T-helper 2 cell treated with Interferon-gamma antibody and Interleukin-4, amounts not matched to agents 100 ng/mL and 5 ng/mL, for 36 hours (primary cell): Measurements from ENCODE around the gene SIRPG. TPM values are rescaled to one million over a fixed set of nuclear protein-coding genes. Genes with fewer than 3 reads are reported as not detected.
"Not testable (repeated sequence)": the region's sequence is repeated elsewhere in the genome, so short reads cannot be mapped to it uniquely, and the experiment has no call there.

ENCODE experiments used
- intact Hi-C: fragments of 100-400 bp; cut with micrococcal nuclease; formaldehyde crosslinking; loops from one replicate; pipeline ENCODE4 v1.15.1; 2023
- total RNA-seq: library from RNA; stranded (reverse); gene quantifications from 2 replicates; pipeline ENCODE4 v1.2.3, GENCODE V29; 2022

Gene SIRPG
- total RNA-seq = 65.4 and 68.0 TPM in 2 replicates

GRCh38 chr20:1657556-1658334, at the start of gene SIRPG:
Gene SIRPG (minus strand): TSS chr20:1657779. CDS start chr20:1657714, 65 bp downstream.
- intact Hi-C loops = loop anchor here (2.0 to 10.0 kb wide), 3 partner anchors 35 to 813 kb away; no protein-coding TSS in a partner anchor

- intact Hi-C loops = not testable (repeated sequence)
Measured at GRCh38 chr20:1706887-1707286, 49.3 kb upstream of the SIRPG start.

- intact Hi-C loops = no loop called here
Measured at GRCh38 chr20:1706079-1706478, 48.5 kb upstream of the SIRPG start.

GRCh38 chr20:1702855-1703254, 45.3 kb upstream of the SIRPG start:
- intact Hi-C loops = no loop called here

GRCh38 chr20:1702328-1702727, 44.7 kb upstream of the SIRPG start:
- intact Hi-C loops = no loop called here

- intact Hi-C loops = no loop called here
Measured at GRCh38 chr20:1700990-1701389, 43.4 kb upstream of the SIRPG start.

- intact Hi-C loops = no loop called here
Measured at GRCh38 chr20:1697592-1697991, 40.0 kb upstream of the SIRPG start.

- intact Hi-C loops = no loop called here
Measured at GRCh38 chr20:1696521-1697209, 39.1 kb upstream of the SIRPG start.

GRCh38 chr20:1694672-1695071, 37.1 kb upstream of the SIRPG start:
- intact Hi-C loops = no loop called here

- intact Hi-C loops = no loop called here
Measured at GRCh38 chr20:1693427-1693826, 35.8 kb upstream of the SIRPG start.

- intact Hi-C loops = loop anchor here (5.0 kb wide), 1 partner anchor 37 kb away; no protein-coding TSS in a partner anchor
Measured at GRCh38 chr20:1689721-1690120, 32.1 kb upstream of the SIRPG start.

- intact Hi-C loops = loop anchor here (5.0 kb wide), 1 partner anchor 37 kb away; no protein-coding TSS in a partner anchor
Measured at GRCh38 chr20:1688886-1689538, 31.4 kb upstream of the SIRPG start.

GRCh38 chr20:1687053-1687452, 29.5 kb upstream of the SIRPG start:
- intact Hi-C loops = loop anchor here (5.0 kb wide), 1 partner anchor 35 kb away; no protein-coding TSS in a partner anchor

GRCh38 chr20:1686151-1686748, 28.7 kb upstream of the SIRPG start:
- intact Hi-C loops = loop anchor here (5.0 kb wide), 1 partner anchor 34 kb away; no protein-coding TSS in a partner anchor

- intact Hi-C loops = loop anchor here (1.0 to 5.0 kb wide), 2 partner anchors 33 to 65 kb away; partner anchors contain the start of gene SIRPB1
Measured at GRCh38 chr20:1685304-1686052, 27.9 kb upstream of the SIRPG start.

- intact Hi-C loops = loop anchor here (1.0 to 5.0 kb wide), 2 partner anchors 33 to 65 kb away; partner anchors contain the start of gene SIRPB1
Measured at GRCh38 chr20:1684872-1685271, 27.3 kb upstream of the SIRPG start.

- intact Hi-C loops = no loop called here
Measured at GRCh38 chr20:1676650-1677049, 19.1 kb upstream of the SIRPG start.

- intact Hi-C loops = loop anchor here (1.0 kb wide), 1 partner anchor 19 kb away; no protein-coding TSS in a partner anchor
Measured at GRCh38 chr20:1674990-1675780, 17.6 kb upstream of the SIRPG start.

GRCh38 chr20:1674361-1674760, 16.8 kb upstream of the SIRPG start:
- intact Hi-C loops = loop anchor here (1.0 kb wide), 1 partner anchor 18 kb away; no protein-coding TSS in a partner anchor
